Activated T-cell treated with anti-CD3 and anti-CD28 coated beads for 24 hours (primary cell): ENCODE data around the gene MAPK12.
"Not testable (repeated sequence)": the region's sequence is repeated elsewhere in the genome, so short reads cannot be mapped to it uniquely, and the experiment has no call there.

Source experiments
- DNase-seq: peaks from one replicate; pipeline ENCODE4 v3.0.0-alpha.2; 2020; ENCODE audit warnings: low read depth

Gene MAPK12

DNA sequence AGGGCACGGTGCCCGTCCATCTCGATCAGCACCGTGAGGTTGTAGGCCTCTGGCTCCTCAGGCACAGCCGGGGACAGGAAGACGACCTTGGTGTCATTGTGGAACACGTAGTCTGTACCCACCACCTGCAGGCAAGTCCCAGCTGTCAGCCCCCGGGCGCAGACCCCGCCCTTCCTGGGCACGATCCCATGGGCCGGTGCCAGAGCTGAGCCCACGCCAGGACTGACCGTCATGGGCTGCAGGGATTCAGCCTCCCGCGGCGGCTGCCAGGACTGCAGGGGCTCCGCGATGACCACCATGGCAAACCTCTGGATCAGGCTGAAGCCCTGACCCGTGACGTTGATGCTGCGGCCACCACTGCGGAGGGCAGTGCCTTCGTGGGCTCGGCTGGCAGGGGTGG lies 20.5 kb upstream of the MAPK12 start:
- no peak for DNase-seq

DNA sequence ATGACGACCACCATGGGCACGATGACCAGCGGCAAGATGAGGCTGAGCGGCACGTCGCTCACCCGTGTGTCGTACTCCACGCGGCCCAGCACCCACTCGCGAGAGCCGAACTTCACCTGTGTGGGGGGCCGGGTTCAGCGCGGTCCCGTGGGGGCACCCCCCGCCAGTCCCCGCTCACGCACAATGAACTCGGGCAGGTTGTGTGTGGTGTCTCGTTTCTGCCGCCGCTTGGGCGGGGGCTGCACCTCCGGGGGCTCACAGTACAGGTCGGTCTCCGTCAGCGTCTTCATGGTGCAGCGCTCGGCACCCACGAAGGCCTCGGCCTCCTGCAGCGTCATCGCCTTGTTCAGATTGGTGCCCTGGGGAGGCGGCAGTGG lies 19.9 kb upstream of the MAPK12 start:
- no peak for DNase-seq

DNA sequence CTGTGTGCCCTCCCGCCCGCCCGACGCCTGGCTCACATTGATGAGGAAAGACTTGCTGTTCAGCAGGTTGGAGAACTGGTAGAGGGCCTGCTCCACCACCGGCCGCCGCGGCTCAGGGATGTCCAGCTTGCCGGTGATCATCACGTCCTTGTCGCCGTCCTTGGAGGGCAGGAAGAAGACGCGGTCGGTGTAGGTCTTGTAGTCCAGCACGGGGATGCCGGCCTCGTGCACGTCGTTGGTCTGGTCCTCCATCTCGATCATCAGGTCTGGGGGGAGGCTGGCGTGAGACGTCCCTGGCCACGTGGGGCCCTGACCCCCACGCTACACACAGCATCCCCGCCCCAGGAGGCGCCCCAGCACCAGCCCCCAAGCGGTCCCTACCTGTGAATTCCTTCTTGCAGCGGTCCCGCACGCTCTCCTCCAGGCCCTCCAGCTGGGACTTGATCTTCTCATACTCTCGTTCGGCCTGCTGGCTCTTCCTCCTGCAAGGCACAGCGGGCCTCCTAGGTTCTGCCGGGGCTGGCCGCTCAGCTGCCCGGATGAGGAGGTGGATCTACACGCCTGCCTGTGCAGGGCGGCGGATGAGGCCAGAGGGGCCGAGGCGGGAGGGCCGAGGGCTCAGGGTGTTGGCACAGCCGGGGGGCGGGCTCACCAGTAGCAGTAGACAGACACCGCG lies 19.4 kb upstream of the MAPK12 start:
- DNase-seq: no peak

DNA sequence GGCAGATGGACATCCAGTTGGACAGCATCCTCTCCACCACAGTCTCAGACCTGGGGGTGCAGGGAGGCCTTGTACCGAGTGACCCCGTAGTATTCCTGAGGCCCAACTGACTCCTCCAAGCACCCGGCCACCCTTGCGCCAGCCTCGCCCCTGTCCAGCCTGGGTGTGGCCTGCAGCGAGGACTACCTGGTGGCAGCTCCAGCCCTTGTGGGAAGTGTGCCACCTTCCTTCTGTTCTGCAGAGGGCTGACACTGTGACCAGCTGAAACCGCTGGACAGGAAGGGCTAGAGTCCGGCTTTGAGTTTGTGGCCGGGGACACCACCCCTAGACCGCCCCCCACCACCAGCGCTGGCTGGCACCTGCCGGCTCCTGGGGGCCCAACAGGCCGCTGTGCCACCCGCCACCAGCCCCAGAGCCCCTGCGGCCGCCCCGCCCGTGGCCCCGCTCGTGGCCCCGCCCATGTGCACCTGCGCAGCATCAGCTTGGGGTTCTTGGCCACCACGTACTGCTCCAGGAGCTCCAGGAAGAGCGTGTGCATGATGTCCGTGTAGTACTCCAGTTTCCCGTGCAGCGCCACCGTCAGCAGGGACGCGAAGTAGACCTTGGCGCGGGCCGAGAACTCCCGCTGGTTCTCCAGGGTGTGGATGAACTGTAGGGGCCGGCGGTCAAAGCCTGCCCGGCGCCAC lies 18.7 kb upstream of the MAPK12 start:
- DNase-seq: no peak

DNA sequence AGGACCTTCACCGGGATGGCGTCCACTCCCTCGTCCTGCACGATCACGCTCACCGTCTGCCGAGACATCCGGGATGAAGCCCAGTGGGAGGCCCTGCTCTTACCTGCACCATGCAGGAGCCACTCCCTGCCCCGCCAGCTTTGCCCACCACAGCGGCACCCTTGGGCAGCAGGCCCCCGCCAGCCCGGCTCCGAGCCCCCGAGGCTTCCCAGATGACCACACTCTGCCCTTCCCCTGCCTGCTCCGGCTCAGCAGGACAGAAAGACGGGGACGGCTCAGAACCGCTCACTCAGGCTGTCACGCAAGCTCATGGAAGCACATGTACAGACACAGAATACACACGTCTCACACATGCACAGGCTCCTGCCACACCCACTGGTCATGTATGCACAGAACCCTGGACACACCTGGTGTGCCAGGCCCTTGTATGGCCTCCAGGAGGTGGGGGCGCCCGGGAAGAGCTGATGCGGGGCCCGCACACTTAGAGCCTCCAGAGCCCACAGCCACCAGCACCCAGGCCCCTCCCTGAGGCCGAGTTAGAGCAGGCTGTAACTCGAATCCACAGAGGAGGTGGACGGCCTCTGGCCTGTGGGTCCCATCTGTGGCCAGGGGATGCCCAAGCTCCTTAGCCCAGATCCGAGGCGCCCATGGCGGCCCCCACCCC lies 17.6 kb upstream of the MAPK12 start:
- DNase-seq: no peak

DNA sequence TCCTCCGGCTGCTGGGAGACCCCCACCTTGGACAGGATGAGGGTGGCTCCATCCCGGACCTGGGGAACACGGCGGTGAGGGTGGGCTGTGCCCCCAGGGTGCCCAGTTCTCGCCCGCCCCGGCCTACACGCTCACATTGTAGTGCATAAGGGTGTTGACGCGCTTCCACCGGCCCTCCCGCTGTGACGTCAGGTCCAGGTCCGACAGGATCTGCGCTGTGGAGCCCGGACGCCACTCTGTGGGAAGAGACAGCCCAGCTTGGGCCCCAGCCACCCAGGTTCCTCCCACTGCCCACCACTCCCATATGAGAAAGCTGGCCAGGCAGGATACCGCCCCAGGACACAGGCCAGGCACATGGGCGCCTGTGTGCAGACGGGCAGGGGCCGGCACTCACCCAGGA lies 17.0 kb upstream of the MAPK12 start:
- no peak for DNase-seq

DNA sequence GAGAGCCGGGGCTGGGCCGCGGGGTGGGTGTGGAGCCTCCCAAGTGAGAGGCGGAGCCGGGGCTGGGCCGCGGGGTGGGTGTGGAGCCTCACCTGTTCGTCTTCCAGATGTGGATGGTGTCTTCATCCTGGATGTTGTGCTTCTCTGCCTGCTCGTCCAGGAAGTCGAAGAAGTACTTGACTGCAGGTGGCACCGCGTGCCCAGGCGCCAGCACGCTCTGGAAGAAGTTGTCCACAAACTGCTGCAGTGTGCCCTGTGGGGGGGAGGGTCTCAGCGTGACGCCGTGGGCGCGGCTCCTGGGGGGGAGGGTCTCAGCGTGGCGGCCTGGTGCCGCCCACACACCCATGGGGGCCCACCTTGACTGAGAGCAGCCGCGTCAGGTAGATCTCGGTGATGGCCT lies 16.3 kb upstream of the MAPK12 start:
- DNase-seq: no peak

DNA sequence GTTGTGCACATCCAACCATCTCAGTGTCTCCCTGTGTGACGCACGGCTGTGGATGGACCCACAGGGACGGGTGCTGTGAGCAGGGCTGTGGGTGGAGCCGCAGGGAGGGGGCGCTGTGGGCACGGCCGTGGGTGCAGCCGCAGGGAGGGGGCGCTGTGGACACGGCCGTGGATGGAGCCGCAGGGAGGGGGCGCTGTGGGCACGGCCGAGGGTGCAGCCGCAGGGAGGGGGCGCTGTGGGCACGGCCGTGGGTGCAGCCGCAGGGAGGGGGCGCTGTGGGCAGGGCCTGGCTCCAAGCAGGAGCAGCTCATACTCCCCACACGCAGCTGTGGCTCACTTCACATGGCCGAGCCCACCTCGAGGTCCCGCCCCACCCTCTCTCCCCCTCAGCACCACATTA lies 14.7 kb upstream of the MAPK12 start:
- peak; percentile 18 for DNase-seq

DNA sequence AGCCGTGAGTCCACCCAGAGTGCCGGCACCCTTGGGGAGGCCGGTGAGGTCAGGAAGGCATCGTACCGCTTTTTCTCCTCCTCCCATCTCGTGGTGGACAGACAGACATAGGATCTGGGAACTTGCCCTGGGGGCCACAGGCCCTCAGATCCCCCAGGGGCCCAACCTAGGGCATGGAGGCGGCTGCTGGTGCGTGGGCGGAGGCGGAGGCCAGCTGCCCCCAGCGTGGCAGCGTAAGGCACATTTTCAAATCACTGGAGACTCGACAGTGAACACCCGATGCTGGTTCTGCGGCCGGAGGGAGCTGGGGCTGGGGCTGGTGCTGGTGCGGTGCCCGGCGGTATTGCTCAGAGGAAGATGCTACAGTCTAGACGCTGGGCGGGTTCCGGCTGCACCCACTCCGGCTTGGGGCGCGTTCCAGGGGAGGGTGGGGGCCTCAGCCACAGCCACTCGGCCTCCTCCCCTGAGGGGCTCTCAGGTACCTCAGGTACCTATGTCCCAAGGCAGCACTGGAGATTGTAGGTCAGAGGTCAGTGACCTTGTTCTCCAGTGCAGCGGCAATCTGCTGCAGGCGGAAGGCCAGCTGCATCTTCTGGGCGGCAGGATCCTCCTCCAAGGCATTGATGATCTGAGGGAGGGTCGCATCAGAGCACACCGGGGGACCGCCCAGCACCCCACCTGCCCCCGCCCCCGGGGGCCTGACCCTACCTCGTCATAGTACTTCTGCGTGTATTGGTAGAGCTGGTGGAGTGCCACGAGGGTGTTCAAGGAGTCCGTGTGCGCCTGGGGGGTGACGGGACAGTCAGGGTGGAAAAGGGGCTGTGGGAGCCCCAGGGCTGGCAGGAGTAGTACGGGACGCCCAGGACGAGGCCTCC lies 13.9 kb upstream of the MAPK12 start:
- DNase-seq: no peak

DNA sequence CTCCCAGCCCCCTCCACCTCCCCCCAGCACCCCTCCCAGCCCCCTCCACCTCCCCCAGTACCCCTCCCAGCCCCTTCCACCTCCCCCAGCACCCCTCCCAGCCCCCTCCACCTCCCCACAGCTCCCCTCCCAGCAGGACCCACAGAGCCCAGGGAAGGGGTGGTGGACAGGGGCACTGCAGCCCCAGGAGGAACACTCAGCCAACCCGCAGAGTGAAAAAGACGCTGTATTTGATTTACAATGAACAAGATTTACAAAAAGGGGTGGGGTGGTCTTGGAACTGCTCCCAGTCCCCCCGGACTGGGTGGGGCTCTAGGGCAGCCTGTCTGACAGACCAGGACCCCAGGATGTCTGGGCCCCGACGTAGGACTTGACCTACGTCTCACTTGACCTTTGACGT lies 13.3 kb upstream of the MAPK12 start:
- no peak for DNase-seq

DNA sequence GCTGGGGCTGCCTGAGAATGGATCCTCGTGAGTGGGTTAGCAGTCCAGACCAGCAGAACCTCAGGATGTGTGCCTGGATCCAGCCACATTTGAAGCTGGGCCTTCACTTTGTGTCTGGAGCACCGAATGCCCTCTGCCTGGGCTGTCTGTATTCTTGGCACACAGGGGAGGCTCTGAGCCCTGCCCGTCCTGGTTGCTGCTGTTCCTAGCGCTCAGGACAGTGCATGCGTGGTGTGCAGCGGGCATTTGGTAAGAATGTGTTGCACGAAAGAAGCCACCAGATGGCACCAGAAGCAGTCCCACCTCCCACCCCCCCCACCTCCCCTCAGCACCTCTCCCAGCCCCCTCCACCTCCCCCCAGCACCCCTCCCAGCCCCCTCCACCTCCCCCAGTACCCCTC lies 12.8 kb upstream of the MAPK12 start:
- peak; percentile 32 for DNase-seq

DNA sequence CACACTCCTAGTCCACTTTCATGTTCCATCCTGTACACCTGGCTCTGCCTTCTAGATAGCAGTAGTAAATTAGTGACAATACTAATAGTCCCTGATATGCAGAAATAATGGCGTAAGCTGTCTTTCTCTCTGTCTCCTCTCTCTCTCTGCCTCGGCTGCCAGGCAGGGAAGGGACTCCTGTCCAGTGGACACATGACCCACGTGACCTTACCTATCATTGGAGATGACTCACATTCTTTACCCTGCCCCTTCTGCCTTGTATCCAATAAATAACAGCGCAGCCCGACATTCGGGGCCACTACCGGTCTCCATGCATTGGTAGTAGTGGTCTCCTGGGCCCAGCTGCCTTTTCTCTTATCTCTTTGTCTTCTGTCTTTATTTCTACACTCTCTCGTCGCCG lies 12.3 kb upstream of the MAPK12 start:
- DNase-seq: not testable (repeated sequence)

DNA sequence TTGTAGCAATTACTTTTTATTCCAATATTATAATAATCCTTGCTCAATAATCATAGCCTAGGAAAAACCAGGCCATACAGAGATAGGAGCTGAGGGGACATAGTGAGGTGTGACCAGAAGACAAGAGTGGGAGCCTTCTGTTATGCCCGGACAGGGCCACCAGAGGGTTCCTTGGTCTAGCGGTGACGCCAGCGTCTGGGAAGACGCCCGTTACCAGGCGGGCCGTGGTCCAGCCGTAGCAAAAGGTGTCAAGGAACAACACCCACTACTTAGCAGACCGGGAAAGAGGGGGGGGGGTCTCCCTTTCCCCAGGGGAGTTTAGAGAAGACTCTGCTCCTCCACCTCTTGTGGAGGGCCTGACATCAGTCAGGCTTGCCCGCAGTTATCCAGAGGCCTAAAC lies 11.9 kb upstream of the MAPK12 start:
- DNase-seq: not testable (repeated sequence)

DNA sequence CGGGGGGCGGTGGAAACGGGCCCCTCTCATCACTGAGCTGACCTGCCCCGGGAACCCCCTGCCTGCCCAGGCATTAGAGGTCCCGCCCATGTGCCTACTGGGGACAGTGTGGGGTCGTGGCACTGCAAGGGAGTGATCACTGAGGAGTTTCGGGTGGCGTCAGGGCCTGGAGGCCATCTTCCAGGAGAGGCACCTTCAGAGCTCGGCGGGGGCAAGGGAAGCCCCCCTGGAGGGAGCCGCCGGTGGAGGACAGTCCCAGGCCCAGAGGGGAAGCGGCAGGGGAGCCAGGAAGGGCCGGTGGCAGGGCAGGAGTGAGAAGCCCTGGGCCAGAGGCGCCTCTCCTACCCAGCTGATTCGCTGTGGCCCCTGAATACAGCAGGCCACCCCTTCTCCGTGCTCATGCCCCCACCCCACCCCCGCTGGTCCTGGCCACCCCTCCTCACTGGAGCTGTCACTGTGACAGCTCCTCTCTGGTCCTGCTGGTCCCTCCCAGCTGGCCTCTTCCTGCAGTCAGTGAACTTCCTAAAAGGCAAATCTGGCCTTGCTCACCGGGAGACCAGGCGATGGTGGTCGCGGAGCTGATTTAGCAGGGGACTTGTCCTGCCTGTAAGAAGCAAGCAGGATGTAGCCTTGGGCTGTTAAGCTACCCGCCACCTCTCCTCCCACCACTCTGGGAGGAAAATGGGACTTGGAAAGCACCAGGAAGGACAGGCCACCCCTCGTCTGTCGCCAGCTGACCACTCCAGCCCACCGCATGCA lies 10.7 kb upstream of the MAPK12 start:
- no peak for DNase-seq

DNA sequence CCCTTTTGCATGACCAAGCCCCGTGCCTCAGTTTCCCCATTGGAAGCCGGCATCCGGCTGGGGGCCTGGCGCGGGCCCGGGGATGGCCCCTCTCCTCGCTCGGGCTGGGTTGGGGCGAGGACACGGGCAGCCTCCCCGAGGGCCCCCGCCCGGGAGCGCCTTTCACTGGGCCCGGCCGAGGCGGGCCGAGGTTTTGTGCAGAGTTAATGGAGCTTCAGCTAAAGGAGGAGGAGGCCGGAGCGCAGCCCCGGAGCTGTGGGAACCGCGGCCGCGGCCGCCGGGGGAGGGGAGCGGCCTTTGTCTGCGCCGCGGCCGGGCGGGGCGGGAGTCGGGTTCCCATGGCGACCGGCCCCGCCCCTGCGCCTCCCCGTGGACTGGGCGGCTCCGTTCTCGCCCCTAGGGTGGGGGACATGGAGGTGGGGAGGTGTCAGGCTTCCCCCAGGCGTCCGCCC lies 10.1 kb upstream of the MAPK12 start:
- peak; percentile 30 for DNase-seq

DNA sequence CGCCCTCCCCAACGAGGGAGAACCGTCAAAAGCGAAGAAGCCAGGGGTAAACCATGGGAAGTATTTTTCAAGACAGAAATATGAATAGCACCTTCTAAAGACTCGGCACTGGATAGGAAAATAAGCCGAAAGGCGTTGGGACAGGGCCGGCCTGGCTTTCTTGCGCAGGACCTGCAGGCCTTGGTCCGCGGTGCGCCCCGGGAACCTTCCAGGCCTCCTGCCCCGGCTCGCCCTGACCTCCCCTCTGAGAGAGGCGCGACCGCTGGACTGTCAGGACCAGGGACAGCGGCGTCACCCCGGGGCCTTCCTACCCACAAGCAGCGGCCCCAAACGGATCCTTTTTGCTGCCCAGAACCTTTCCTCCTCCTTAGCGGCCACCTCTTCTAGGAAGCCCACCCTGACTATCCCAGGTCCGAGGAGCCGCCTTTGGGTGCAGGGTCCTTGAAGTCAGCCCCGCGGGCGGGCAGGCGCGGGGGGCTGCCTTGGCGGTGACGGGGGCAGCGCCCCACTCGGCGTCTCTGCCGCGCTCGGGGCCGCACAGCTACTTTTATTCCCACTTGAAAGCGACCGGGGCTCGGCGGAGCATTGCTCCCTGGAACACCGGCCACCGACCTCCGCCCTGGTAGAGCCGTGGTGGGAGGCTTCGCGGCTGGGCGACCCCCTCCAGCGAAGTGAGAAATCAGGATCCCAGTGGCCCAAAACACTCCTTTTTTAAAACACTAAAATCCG lies 9.3 kb upstream of the MAPK12 start:
- DNase-seq: peak; percentile 42

DNA sequence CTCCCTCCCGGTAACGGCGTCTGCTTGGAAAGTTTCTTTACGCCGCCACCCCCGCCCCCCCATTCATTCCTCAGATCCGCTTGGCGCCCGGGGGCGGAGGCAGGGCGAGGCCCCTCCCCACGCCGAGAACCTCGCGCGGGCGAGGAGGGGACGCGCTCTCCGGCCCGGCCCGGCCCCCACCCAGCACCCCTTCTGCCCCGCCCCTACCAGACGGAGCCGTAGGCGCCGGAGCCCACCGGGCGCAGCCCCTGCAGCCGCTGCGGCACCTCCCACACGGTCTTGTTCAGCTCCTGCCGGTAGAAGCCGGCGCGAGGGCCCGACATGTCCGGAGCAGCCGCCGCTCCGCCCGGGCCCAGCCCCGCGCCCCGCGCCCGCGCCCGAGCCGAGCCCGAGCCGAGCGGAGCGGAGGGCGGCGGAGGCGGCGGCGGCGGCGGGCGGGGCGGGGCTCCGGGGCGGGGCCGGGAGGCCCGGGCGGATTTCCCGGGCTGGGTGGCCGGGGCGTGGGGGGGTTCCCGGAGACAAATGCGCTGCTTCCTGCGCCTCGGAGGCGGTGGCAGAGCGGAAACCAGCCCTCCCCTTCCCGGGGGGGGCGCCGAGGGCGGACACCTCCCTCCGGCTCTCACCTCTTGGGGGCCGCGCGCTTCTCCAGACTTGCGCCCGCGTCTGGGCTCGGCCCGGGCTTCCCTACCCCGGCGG lies 8.6 kb upstream of the MAPK12 start, which contains the start of gene MAPK11:
MAPK11 (minus strand) TSS at position 411 of the 696 bp plus-strand sequence; CDS start at position 323, 88 bp downstream.
- peak; percentile 67 for DNase-seq

DNA sequence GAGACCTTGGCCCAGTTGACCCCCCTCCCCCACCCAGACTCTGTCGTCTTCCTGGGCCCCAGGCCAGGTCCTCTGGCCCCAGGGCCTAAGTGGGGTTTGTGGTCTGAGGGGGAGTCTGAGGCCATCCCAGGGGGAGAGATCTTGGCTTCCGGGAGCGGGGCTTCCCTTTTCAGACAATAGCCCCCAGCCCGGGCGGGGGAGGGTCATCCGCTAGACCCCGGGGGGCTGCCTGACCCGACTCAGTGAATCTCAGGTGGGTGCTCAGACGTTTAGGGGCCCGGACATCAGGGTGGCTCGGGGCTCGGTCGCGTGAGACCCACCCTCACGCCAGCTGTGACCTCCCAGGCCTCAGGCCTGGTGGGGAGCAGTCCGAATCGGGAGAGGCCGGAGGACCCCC lies 8.1 kb upstream of the MAPK12 start:
- DNase-seq: no peak

DNA sequence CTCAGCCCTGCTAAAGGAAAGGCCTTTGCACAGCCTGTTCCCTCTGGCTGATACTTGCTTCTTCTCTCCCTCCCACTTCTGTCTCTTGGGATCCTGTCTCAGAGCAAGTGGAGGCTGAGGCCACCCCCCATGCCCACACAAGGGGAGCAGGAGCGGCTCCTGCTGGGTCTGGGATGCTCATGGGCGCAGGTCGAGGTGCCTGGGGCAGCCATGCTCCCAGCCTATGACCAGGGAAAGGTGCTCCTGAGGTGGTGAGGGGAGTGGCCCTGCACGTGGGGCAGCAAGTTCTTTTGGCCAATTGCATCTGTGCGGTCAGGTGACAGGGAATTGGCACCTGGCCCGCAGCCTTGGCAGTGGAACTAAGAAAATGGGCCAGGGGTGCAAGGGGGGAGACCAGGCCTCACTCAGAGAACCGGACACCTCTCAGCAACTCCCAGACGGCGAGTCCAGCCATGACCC lies 7.2 kb upstream of the MAPK12 start:
- DNase-seq: no peak
